Stimulated activated CD8-positive, alpha-beta memory T cell treated with anti-CD3 and anti-CD28 coated beads, Interleukin-12 subunit alpha, Interleukin-12 subunit beta, amount 100 ng/mL, for 24 hours (primary cell): ENCODE results near the gene SMURF1.
A peak's percentile ranks its signal among the peaks of the same experiment; 100 is the strongest.
"Not testable (repeated sequence)": the region's sequence is repeated elsewhere in the genome, so short reads cannot be mapped to it uniquely, and the experiment has no call there.

Experiments used
- DNase-seq: peaks from one replicate; pipeline ENCODE4 v3.0.0-alpha.2; 2020; ENCODE audit errors: extremely low read depth

SMURF1 gene

DNA sequence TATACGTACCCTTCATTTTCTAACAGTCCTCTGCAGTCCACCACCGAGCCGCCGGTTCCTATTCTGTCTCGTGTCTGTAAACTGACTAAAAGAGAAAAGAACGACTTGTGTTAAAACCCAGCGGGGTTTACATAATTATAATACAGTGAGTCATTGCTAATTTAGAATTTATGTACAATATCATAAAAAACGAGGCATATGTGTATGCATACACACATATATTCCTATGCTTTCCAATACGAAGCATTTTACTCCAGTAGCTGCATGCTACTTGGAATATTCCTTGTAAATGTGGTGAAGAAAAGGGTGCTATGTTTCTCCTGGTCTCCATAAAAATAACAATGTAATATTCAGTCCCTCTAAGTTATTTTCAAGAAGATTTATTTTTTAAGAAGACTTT is 89.1 kb downstream of the SMURF1 start:
- DNase-seq = no peak

GRCh38 chr7:99050971-99051370 is 92.9 kb downstream of the SMURF1 start:
- no peak for DNase-seq

- no peak for DNase-seq
Measured at GRCh38 chr7:99047526-99048077, 96.3 kb downstream of the SMURF1 start.

- DNase-seq = no peak
Measured at GRCh38 chr7:99046722-99047121, 97.2 kb downstream of the SMURF1 start.

GRCh38 chr7:99046262-99046661 is 97.6 kb downstream of the SMURF1 start:
- not testable (repeated sequence) for DNase-seq

- not testable (repeated sequence) for DNase-seq
Measured at GRCh38 chr7:99044858-99045257, 99.0 kb downstream of the SMURF1 start.

- DNase-seq = no peak
Measured at GRCh38 chr7:99042957-99043356, 101.0 kb downstream of the SMURF1 start.

DNA sequence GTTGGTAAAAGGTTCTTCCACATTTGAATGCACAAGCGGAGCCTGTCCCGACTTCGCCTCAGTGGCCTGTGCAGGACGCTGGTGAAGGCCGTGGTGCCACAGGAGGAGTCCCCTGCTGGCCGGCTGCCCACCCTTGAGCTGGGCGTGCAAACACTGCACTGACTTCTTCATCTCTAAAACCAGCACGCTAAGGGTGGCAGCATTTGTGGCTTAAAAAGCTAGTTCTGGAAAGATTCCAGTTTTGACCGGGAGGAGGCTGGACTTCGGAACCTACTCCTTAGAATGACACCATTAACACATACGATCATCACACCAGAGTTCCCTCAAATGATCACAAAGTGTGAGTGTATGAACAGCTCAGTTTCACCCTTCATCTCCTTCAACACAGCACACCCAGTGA is 102.4 kb downstream of the SMURF1 start:
- DNase-seq = no peak

GRCh38 chr7:99040104-99040958 is 103.6 kb downstream of the SMURF1 start:
- peak; percentile 28 for DNase-seq

DNA sequence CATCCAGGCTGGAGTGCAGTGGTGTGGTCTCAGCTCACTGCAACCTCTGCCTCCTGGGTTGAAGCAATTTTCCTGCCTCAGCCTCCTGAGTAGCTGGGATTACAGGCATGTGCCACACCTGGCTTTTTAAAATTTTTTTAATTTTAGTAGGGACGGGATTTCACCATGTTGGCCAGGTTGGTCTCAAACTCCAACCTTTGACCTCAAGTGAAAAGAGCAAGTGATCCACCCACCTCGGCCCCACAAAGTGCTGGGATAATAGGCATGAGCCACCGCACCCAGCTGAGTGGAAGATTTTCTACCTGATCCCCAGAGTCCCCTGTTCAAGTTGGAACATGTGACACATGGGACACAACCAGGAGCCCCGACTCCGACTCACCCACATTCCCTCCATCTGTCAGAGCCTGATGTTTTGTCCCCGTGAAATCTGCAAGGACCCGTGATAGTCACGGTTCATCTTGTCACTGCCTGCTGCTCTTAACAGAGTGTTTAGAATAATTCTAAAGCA is 104.5 kb downstream of the SMURF1 start:
- DNase-seq = no peak

GRCh38 chr7:99038086-99038855 is 105.6 kb downstream of the SMURF1 start:
- no peak for DNase-seq

GRCh38 chr7:99037327-99037940 is 106.5 kb downstream of the SMURF1 start:
- DNase-seq = no peak

- no peak for DNase-seq
Measured at GRCh38 chr7:99036546-99037111, 107.3 kb downstream of the SMURF1 start.

DNA sequence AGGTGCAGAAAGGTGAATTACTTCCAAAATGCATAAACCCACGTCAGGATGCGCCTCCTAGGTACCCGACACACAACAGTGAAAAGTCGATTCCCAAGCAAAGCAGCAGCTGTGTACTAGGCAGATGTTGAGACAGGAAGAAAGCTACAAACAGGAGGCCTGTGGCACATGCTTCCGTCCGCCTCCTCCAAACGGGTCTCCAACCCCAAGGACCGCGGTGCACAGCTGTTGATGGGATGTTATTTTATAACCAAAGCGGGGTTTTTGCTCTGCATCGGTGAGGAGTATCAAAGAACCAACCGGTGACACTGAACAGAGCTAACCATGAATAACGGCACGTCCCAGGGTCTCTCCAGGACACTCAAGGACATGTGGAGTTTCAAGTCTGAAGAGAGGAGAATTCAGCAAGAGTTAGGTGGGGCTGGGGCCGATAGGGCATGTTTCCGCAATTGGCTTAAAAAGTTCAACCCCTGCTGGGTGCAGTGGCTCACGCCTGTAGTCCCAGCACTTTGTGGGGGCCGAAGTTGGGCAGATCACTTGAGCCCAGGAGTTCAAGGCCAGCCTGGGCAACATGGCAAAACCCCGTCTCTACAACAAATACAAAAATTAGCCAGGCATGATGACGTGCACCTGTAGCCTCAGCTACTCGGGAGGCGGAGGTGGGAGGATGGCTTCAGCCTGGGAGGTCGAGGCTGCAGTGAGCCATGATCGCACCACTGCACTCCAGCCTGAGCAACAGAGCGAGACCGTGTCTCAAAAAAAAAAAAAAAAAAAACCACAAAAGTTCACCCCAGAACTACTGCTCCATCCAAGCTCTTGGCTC is 108.0 kb downstream of the SMURF1 start:
- DNase-seq = no peak

- no peak for DNase-seq
Measured at GRCh38 chr7:99034932-99035722, 108.8 kb downstream of the SMURF1 start.

DNA sequence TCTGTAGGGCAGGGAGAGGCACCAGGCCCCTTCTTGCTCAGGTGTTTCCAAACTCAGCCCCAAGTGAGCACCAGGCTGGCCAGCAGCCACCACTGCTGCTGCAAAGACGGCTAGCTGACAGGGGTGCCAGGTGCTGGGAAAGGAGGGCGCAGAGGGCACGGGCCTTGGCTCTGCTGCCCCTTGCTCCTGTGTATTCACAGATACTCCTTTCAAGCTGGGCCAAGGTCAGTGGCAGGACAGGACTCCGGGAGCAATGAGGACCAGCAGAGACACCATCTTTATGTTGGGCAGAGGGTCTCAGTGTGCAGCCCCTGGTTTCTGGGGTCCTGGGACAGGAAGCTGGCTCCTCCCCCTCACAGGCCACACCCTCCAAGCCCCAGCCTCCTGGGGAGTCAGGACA is 110.1 kb downstream of the SMURF1 start:
- DNase-seq = no peak

DNA sequence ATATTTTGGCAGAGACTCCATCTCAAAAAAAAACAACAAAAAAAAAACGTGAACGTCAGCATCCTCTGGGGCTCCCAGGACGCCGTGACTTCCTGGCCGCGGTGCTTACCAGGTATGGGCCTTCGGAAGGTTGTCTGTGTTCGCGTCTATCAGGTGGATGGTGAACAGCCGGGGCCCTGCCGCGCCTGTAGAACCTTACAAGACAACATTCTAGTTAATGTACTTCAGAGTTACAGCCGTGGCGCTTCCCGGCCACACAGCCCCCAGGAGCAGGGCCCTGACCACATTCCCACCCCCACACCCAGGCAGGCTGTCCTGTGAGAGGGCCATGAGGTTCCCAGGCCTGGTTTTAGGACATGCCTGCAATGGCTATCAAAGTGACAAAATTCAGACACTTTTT is 111.0 kb downstream of the SMURF1 start:
- no peak for DNase-seq

- DNase-seq = no peak
Measured at GRCh38 chr7:99031496-99031895, 112.4 kb downstream of the SMURF1 start.

DNA sequence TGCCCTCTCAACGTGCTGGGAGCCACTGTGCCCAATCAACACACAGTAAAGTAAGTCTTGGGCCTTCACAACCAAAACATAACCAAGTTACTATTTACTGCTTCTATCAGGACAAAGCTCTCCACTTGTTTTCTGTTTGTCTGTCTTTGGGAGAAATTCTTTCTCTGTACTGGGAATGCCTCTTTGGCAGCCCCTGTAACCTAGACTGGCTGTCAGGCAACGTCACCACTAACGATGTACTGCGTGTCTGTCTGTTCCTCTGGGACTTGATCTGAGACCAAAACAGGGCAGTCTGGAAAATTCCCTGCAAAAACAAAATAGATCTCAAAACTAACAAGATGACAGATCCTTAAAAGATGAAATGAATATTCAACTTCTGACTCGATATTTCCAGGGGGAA is 113.0 kb downstream of the SMURF1 start:
- DNase-seq = no peak

DNA sequence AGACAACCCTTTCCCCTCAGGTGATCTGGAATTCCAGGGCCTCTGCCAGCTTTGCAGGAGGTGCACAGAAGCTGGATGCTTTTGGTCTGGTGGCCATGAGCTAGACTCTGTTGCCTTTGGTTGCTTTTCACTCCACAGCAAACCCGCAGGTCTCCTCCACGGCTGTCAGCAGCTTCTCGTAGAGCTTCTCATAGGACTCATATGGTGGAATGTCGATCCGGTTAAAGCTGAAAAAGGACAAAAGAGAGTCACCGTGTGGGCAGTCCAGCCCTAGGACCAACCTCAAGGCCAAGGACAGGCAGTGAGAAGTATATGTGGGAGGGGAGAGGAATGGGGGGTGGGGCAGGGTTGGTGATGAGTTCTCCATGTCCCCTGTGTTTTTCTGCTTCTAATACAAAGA is 113.5 kb downstream of the SMURF1 start:
- no peak for DNase-seq
